ENCODE data around the gene PNPLA6. TPM values are rescaled to one million over a fixed set of nuclear protein-coding genes. Genes with fewer than 3 reads are reported as not detected.

Gene PNPLA6
- total RNA-seq: 151 and 181 TPM in 2 replicates

DNA sequence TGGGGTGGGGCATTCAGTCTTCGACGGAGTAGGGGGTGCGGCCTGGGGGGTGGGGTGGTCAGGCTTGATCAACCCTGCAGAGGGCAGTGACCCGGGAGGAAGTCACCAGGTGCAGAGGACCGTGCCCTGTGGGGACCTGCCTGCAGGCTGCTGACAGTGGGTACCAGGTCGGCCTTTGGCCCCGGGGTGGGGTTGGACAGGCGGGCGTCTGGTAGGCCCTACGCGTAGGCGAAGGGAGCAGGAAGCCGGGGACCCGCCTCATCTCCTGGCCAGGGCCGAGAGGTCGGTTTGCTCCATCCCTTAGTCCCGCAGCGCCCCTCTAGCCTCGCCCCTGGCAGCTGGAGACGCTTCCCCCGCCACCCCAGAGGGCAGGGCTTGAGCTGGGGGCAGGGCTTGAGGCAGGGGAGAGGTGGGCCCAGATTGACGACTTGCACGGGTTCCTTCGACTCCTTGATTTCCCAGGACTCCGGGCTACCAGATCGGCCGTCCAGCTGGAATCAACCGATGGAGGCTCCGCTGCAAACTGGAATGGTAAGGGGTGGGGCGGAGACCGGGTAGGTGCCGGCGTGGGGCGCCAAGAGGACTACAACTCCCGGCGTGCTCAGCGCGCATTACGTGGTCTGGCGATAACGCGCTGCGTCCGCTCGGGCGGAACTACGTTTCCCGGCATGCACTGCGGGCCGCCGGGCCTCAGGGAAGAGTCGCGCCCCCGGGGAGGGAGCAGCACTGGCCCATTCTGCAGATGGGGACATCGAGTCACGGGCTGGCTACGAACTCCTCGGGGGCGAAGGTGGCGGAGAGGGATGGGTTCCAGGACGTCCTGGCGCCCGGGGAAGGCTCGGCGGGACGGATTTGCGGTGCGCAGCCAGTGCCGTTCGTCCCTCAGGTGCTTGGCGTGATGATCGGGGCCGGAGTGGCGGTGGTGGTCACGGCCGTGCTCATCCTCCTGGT, at the start of gene PNPLA6:
TSS of gene PNPLA6 (plus strand) at position 671 of the 951 bp plus-strand sequence. CDS start at position 743, 72 bp downstream.

DNA sequence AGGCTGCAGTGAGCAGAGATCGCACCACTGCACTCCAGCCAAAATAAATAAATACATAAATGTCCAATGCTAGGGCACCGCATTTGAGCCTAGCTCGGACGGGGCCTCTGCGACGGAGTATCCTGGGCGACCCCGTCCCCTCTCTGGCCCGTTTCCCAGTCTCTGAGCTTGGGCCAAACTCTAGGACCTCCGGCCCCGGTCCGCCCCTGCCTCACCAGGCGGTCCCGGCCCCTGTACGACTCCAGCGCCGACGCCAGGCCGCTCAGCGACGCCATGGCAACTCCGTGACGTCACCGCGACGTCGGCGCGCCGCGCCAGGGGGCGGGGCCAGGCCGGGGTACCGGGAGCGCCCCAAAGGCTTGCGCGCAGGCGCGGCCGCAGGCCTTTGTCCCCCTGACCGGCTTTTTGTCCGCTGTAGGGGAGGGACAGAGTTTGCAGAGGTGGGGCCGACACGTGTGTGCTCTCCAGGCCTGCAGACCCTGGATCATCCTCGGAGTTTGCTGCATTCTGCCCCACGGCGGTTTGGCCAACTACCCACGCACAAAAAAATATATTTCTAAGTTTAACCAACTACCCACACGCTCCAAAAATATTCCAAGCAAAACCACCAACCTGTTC, 46.7 kb upstream of the PNPLA6 start, which contains the start of gene PEX11G:
TSS of gene PEX11G (minus strand) at position 300 of the 618 bp plus-strand sequence. CDS start at position 275, 25 bp downstream.

GRCh38 chr19:7515645-7516151, 19.8 kb upstream of the PNPLA6 start, which contains the start of gene ZNF358:
Gene ZNF358 (plus strand): TSS chr19:7516103. CDS start chr19:7519243, 3,140 bp downstream.

DNA sequence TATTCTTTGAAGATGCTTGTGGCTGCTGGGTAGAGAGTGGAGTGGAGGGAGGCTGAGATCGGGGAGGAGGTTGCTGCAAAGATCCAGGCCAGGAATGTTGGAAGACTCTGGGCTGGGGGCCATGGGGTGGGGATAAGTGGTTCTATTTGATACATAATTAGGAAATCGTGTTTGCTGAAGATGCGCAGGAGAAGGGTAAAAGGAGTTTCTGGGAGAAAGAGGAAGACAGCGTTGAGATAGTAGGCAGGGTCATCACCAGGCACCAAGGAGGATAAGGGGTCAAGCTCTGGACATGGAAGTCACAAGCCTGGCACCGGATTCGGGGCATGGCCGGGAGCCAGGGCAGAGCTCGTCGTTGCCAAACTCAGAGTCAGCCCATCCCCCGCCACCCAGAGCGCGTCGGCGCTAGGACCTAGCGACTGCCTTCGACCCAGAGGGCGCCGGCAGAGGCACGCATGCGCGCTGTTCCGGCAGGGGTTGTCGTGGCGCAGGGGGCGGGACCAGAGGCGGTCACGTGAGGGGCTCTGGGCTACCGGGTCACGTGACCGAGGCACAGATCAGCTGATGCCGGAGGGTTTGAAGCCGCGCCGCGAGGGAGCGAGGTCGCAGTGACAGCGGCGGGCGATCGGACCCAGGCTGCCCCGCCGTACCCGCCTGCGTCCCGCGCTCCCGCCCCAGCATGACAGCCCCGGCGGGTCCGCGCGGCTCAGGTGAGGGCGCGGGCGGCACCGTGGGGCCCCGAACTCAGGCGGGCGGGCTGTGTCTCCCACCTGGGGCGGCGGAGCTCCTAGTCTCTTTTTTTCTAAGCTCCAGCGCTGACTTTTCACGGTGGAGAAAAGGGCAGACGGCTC, 13.2 kb upstream of the PNPLA6 start, which contains the start of gene MCOLN1:
TSS of gene MCOLN1 (plus strand) at position 553 of the 851 bp plus-strand sequence. CDS start at position 680, 127 bp downstream.

DNA sequence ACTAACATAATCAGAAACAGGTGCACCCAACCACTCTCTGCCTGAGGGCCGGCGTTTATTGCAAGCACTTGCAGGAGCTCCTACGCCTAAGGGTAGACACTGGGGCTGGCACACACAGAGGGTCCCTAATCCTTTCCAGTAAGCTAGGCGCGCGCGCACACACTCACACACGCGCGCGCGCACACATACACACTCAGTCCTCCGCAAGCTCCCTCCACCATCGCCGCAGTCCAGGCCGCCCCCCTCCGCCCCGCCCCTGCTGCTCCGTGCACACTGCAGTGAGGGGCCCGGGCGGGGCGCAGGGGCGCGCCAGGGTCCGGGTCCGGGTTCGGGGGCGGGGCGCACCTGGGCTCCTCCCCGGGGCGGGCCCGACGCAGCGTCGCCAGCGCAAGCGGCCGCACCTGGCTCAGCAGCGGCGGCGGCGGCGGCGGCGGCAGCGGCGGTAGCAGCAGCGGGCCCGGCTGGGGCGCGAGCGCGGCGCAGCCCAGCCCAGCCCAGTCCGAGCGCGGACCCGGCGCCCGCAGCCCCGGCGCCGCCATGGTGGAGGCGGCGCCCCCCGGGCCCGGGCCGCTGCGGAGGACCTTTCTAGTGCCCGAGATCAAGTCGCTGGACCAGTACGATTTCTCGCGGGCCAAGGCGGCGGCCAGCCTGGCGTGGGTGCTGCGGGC, 60.1 kb downstream of the PNPLA6 start, which contains the start of gene CAMSAP3:
TSS of gene CAMSAP3 (plus strand) at position 398 of the 668 bp plus-strand sequence. CDS start at position 538, 140 bp downstream.

Small RNA genes within 50 kb of the gene (small RNA-seq; reads per million reads assigned to genes)
- not detected for gene AC008878.2

Other genes starting within 250 kb of the PNPLA6 start
- gene INSR, start 241.3 kb upstream of the PNPLA6 start, total RNA-seq: 77.0 and 149 TPM in 2 replicates
- 35.1 and 36.9 TPM in 2 replicates for gene ARHGEF18, start 186.8 kb upstream of the PNPLA6 start, total RNA-seq
- 1.6 and 1.7 TPM in 2 replicates for gene PEX11G, start 46.7 kb upstream of the PNPLA6 start, total RNA-seq
- gene ZNF358, start 19.6 kb upstream of the PNPLA6 start, total RNA-seq: 26.2 and 44.4 TPM in 2 replicates
- gene MCOLN1, start 13.1 kb upstream of the PNPLA6 start, total RNA-seq: 9.1 and 9.3 TPM in 2 replicates
- gene CAMSAP3, start 60.1 kb downstream of the PNPLA6 start, total RNA-seq: 0.33 TPM in 1 of 2 replicates, not detected in the other
- 39.1 and 46.1 TPM in 2 replicates for gene XAB2, start 93.8 kb downstream of the PNPLA6 start, total RNA-seq
- gene PET100, start 94.1 kb downstream of the PNPLA6 start, total RNA-seq: 6.2 and 8.8 TPM in 2 replicates
- gene PCP2, start 98.0 kb downstream of the PNPLA6 start, total RNA-seq: not detected in 2 replicates
- 29.4 and 29.8 TPM in 2 replicates for gene STXBP2, start 101.4 kb downstream of the PNPLA6 start, total RNA-seq
- gene RETN, start 133.3 kb downstream of the PNPLA6 start, total RNA-seq: not detected in 2 replicates
- not detected in 2 replicates for gene MCEMP1, start 141.4 kb downstream of the PNPLA6 start, total RNA-seq
- 47.4 and 68.5 TPM in 2 replicates for gene TRAPPC5, start 145.1 kb downstream of the PNPLA6 start, total RNA-seq
- gene FCER2, start 166.4 kb downstream of the PNPLA6 start, total RNA-seq: not detected in 2 replicates
- not detected in 2 replicates for gene CLEC4G, start 196.4 kb downstream of the PNPLA6 start, total RNA-seq
- not detected in 2 replicates for gene CD209, start 211.8 kb downstream of the PNPLA6 start, total RNA-seq
- gene CLEC4M, start 227.5 kb downstream of the PNPLA6 start, total RNA-seq: not detected in 2 replicates